Muscle of arm (tissue), 12 donors: Measurements from ENCODE around the gene ASCC3. TPM values are rescaled to one million over a fixed set of nuclear protein-coding genes. Genes with fewer than 3 reads are reported as not detected.
A peak's percentile ranks its signal among the peaks of the same experiment; 100 is the strongest.
"Not testable (repeated sequence)": the region's sequence is repeated elsewhere in the genome, so short reads cannot be mapped to it uniquely, and the experiment has no call there.

Source experiments
- DNase-seq: peaks from one replicate; pipeline ENCODE4 v3.0.0-alpha.2; 2013
- polyA plus RNA-seq, 12 donors: library from polyadenylated mRNA; unstranded; fragments of 120-200 nt; gene quantifications; one replicate each; pipeline ENCODE4 v1.2.1, GENCODE V29; 2013; ENCODE audit not compliant: insufficient read length in 12 of 12

ASCC3 gene
- polyA plus RNA-seq, 12 donors, result 12.0 to 33.6 (median 16.7) TPM; not detected in 1

GRCh38 chr6:100664274-100665040, 216.7 kb downstream of the ASCC3 start:
- DNase-seq, result peak; percentile 11

DNA sequence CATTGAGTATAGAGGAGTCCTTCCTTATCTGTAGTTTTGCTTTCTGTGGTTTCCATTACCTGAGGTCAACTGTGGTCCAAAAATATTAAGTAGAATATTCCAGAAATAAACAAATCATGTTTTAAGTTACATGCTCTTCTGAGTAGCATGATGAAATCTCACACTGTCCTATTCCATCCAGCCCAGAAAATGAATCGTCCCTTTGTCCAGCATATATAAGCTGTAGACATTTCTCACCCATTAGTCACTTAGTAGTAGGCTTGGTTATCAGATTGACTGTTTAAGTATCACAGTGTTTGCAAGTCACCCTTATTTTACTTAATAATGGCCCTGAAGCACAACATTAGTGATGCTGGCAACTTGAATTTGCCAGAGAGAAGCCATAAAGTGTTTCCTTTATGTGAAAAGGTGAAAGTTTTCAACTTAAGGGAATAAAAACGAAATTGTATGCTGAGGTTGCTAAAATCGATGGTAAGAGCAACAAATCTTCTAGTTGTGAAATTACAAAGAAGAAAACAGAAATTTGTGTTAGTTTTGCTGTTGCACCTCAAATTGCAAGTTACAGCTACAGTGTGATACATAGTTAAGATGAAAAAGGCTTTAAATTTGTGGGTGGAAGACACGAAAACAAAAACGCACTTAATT, 217.8 kb downstream of the ASCC3 start:
- no peak for DNase-seq

- no peak for DNase-seq
Measured at GRCh38 chr6:100662264-100662663, 218.9 kb downstream of the ASCC3 start.

DNA sequence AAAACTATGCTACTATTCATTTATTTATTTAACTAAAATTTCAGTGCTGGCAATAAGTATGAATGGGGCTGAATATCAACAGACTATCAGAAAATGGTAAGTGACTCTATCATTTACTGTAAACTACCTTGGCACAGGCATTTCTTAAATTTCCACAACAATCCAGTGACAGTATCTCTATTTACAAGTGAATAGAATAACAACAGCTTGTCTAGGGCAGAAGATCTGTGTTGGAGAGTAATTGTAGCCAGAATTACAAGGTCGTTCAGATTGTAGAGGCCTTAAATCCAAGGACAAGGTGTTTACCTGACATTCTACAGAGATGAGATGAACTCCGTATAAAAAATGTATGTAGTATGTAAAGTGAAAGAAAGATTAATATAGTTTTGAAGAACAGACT, 222.6 kb downstream of the ASCC3 start:
- no peak for DNase-seq

- peak; percentile 6 for DNase-seq
Measured at GRCh38 chr6:100657678-100658330, 223.3 kb downstream of the ASCC3 start.

DNA sequence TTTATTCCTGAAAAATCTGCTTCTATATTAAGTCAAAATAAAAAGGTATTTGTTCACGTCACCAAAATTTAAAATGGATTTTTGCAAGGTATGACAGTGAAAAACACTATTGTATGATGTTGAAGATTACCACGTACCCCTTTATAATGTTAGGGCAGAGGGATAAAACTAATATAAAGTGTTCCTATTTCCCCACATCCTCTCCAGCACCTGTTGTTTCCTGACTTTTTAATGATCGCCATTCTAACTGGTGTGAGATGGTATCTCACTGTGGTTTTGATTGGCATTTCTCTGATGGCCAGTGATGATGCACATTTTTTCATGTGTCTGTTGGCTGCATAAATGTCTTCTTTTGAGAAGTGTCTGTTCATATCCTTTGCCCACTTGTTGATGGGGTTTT, 240.0 kb downstream of the ASCC3 start:
- not testable (repeated sequence) for DNase-seq

GRCh38 chr6:100633096-100633777, 247.9 kb downstream of the ASCC3 start:
- no peak for DNase-seq

GRCh38 chr6:100630536-100630935, 250.6 kb downstream of the ASCC3 start:
- DNase-seq, result no peak

GRCh38 chr6:100627911-100628758, 253.0 kb downstream of the ASCC3 start:
- DNase-seq, result no peak

DNA sequence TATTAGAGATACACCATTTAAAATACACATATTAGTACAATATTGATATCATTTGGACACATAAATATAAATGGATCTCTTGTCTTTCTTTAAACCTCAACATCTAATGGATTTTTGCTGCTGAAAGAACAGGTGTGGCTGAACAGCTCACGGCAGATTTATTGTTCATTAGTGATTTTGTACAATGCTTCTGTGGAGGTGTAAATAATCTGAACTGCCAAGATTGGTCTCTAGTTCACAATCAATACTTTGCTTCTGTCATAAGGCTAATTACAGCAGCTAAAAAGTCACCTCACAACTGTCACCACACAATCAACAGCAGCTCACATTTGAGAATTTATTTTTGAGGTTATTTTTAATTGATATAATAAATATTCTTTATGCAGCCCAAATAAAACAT, 254.4 kb downstream of the ASCC3 start:
- no peak for DNase-seq

GRCh38 chr6:100622907-100623692, 258.0 kb downstream of the ASCC3 start:
- no peak for DNase-seq

GRCh38 chr6:100620085-100620840, 260.9 kb downstream of the ASCC3 start:
- no peak for DNase-seq

- DNase-seq, result no peak
Measured at GRCh38 chr6:100618351-100618671, 262.8 kb downstream of the ASCC3 start.

GRCh38 chr6:100617633-100618350, 263.3 kb downstream of the ASCC3 start:
- DNase-seq, result no peak

DNA sequence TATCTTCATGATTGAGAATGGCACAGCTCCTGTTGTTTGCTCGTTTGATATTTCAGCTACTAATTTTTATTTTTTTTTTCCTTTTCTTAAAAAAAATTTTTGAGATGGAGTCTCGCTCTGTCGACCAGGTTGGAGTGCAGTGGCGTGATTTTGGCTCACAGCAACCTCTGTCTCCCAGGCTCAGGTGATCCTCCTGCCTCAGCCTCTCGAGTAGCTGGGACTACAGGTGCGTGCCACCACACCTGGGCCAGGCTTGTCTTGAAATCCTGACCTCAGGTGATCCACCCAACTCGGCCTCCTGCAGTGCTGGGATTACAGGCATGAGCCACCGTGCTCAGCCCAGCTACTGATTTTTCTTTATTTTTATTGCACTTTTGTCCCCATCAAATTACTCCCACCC, 266.2 kb downstream of the ASCC3 start:
- DNase-seq, result no peak

- DNase-seq, result no peak
Measured at GRCh38 chr6:100614386-100614785, 266.7 kb downstream of the ASCC3 start.

- no peak for DNase-seq
Measured at GRCh38 chr6:100613656-100614055, 267.5 kb downstream of the ASCC3 start.

DNA sequence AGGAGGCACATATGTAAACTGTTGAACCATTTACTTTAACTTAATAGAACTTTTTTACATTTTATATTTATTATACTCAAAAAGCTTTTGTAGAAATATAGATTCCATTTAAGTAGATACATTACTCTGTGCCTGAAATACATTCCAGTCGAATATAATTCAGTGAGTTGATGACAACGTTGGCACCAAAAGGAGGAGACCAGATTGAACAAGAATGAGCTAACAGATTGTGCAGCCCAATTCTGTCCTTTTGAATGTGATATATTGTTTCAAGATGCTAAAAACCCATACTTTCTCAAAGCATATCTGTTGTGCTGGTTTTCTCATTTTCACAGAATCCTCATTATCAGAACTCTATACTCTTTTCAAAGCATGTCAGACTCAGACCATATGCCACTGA, 269.0 kb downstream of the ASCC3 start:
- peak; percentile 37 for DNase-seq

DNA sequence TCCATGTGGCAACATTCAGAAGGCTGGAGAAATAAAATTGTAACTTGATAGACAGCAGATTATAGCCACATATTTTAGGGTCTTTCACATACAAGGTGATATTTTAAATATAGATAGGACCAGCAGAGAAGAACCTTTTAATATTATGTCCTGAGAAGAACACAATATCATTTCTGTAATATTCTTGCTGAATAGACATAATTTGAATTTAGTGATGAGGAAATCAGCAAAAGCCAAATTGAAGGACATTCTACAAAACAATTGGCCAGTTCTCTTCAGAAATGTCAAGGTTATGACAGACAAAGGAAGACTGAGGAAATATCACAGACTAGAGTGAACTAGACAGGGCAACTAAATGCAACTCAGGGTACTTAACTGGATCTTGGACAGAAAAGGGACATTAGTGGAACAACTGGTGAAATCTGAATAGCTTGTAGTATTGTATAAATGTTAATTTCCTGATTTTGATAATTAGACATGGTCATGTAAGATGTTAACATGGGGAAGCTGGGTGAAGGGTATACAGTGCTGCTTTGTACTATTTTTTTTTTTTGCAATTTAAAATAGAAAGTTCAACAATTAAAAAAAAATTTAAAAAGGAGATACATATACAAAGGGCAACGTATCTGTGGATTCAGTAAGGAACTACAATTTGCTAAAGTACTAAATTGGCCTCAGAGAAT, 281.9 kb downstream of the ASCC3 start:
- no peak for DNase-seq
